SIG-M5 treated with dmso at 0.1 percent for 504 hours (cell line): Measurements from ENCODE around the gene RASGRP2.

Experiments
- DNase-seq: peaks from one replicate; lab custom pipeline; 2025; ENCODE audit not compliant: unreplicated experiment; lab: John Stamatoyannopoulos, UW

Gene RASGRP2

DNA sequence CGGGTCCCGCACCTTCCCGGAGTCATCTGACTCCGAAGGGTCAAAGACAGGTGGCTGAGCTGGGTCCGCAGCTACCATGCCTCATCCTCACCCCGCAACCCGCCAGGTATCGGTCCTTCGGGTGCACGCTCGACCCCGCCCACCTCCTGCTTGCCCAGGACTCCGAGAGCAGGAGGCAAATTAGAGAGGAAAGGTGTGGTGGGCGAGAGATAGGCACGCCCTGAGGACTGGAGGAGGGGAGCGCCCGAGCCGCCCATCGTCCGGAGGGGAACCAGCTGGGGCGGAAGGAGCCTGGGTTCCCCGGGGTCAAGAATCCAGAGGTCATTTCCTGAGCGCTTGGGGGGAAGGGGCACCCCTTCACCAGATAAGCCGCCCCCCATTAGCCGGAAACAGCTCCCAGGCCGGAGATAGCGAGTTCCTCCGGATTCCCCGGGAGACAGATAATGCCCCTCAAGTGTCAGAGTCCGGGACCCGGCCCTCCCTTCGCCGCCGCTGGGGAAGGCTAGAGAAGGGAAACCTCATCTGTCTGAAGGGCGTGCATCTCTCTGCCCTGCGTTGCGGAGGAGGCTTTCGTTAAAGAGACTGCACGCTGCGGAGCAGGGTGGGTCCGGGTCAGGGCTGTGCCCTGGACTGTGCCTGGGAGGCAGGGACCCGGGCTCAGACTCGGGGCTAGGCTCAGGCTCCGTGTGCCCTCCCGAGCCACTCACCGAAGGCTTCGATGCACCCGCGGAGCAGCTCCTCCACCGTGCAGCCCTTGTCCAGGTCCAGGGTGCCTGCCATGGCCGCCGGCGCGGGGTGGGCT lies 1.7 kb downstream of the RASGRP2 start:
- peak; percentile 15 for DNase-seq

GRCh38 chr11:64741375-64742086 lies 2.4 kb downstream of the RASGRP2 start:
- DNase-seq: peak; percentile 41

GRCh38 chr11:64739871-64740270 lies 4.1 kb downstream of the RASGRP2 start:
- no peak for DNase-seq

- no peak for DNase-seq
Observed at GRCh38 chr11:64736654-64737053, 7.3 kb downstream of the RASGRP2 start.

GRCh38 chr11:64735725-64736259 lies 8.2 kb downstream of the RASGRP2 start:
- no peak for DNase-seq

DNA sequence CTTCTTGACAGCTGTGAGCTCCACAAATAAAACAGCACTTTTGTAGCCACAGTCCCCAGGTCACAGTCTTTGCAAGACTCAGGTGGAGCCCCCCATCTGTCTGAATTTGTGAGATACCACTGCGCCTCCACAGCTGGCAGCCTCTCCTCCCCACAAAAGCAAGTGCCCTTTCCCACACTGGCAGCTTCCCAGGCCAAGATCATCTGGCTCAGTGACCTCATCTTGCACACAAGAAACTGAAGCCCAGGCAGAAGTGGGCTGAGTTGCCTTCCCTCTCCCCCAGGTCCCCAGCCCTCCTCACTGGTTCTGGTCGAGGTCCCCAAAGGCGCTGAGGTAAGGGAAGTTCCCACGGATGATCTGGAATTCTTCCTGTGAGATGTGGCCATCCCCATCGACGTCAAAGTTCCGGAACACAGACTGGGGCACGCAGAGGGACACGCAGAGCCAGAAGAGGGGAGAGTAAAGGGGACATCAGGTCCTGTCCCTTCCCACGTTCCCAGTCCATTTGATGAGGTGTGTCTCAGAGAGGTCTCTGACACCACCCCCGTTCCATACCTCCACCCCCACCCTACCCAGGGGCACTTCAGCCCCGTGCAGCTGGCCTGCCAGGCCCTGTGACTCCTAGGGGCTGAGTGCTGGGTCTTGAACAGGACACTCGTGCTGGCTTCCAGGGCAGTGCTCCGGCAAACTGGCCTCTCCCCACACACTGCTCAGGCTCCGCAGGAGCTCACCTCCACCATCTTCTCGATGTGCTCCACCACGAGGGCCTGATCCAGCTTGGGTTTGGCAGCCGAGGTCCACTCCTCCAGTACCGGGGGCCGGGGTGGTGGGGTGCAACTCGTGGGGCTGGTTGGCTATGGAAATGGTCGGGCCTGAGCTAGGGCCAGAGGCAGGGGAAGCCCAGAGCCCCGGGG lies 8.9 kb downstream of the RASGRP2 start:
- DNase-seq: no peak

GRCh38 chr11:64731601-64732000 lies 12.3 kb downstream of the RASGRP2 start:
- DNase-seq: no peak

DNA sequence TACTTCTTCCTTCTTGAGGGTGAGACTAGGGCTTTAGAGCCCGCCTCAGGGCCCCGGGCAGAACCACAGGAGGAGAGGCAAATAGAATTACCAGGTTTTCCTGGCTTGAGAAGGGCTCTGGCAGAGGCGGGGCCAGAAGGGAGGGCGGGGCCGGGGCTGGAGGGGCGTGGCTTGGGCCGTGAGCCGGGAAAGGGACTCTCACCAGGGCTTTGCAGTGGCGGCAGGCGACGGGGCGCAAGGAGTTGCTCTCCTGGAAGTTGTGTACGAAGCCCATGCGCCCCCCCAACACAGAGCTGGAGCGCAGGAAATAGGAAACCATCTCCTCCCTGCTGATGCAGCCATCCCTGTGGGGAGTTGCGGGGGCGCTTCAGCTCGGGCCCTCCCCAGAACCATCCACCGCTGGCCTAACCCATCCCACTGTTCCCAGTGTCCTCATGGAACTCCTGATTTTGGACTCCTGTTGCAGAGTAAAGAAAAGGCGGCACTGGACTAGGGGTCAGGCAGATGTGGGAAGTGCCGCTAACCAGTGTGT lies 14.0 kb downstream of the RASGRP2 start:
- peak; percentile 28 for DNase-seq

DNA sequence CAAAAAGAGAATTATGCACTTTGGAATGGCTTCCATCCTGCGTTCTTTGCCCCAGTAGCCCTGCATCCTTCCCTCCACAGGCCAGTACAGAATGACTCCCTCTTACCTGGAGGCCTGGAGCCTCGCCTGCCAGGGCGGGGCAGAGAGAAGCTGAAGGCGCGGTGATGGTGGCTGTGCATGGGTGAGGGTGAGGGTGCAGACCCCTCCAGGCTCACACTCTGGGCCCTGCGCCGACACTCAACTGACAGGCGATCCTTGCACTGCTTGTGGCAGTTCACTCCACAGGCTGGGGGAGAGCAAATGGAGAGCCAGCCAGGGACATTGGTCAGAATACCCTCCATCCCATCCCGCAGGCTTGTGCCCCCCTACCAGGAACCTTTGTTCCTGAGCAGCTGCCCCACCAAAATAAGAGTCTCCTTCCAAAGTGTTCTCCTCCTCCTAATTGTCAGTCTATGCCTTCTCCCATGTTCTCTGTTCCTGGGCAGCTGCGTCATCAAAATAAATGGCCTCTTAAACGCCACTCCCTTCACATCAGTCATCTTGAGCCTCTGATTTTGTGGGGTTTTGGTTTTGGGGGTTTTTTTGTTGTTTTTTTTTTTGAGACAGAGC lies 15.1 kb downstream of the RASGRP2 start:
- no peak for DNase-seq

DNA sequence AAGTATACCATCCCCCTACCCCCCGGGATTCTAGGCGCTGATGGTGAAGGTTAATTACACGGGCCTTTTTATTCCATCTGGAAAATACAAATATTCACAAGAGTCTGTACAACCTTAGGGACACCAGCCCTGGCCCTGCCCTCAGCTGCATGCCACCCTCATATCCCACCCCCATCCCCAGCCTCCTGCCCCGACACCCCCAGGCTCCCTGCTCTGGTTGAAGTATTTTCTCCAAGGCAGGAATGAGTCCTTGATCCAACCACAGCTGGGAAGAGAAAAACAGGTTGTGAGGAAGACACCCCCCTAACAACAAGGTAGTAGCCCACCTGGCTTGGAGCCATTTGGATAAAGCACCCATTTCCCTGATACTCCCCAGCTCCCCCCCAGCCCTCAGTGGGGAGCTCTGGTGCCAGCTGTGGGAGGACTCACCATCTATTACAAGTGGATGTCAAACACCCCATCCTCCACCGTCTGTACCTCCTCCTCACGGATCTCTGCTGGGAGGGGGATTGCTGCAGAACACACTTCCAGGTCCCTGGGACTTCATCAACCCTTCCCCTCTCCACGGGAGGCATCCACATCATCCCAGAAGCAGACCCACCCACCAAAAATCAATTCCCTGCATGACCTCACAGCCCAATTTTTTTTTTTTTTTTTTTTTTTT lies 16.9 kb downstream of the RASGRP2 start:
- no peak for DNase-seq

DNA sequence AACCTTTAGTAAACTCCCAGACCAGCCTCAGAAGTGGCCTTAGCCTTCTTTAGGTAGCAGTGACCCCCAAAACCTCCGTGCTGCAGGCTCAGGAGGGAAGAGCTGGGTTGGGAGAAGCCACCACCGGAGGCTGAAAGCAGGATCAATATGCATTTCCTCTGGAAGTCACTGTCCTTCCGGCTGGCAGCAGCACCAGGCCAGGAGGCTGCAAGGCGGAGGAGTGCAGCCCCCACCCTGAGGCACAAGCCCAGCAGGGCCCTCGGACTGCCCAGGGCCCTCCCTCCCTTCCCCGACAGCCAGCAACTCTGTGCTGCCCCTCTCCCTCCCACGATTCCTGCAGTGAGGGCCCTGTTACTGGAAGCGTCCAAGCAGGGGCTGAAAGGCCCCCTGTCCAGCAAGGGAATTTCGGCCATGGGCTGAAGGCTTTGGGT lies 17.7 kb downstream of the RASGRP2 start:
- DNase-seq: no peak

DNA sequence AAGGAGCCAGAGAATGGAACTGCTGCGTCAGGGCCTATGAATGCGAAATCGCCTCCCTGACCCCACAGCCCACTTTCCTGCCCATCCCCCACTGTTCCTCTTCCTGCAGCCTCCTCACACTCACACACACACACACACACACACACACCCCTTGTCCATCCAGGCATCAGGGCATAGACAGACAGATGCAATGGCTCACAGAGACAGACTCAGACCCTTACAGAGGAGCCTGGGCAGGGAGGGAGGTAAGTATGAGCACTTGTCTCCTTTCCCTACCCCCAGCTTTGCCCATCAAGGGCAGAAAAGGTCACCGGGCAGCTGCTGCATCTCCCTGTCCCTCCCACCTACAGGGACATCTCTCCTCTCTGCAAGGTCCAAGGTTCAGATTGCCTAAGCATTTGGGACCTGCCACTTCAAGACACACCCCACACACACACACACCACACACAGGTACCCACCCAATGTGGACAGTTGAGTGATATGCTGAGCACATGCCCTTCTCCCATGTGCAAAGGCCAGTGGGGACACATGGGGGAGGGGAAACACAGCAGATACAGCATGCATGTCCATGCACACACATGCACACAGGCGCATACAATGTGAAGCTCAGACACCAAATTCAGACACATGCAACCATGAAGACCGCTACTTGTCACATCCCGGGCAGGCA lies 18.9 kb downstream of the RASGRP2 start:
- no peak for DNase-seq

- no peak for DNase-seq
Observed at GRCh38 chr11:64723907-64724862, 19.8 kb downstream of the RASGRP2 start.

GRCh38 chr11:64723117-64723906 lies 20.6 kb downstream of the RASGRP2 start, which contains the start of gene NRXN2:
Gene NRXN2 (minus strand): TSS chr11:64723197. CDS start chr11:64713699, 9,498 bp downstream.
- peak; percentile 70 for DNase-seq

GRCh38 chr11:64722141-64723065 lies 21.5 kb downstream of the RASGRP2 start:
- DNase-seq: no peak

DNA sequence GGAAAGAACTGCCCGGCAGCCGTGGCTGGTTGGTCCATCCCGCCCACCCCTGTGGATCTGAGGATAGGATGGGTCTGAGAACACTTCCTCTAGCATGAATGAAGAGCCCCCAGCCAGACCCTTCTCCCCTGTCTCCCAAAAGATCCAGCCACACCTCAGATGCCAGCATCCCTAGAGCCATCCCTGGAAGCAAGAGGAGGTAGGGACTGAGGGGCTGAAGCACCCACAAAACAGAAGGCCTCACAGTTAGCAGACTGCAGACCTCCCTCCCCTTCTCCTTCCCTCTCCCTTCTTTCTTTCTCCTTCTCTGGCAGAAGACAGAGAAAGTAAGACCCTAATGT lies 22.6 kb downstream of the RASGRP2 start:
- no peak for DNase-seq
